HEK293 (cell line): Measurements from ENCODE around the gene TPM1.

Experiments
- KLF16 ChIP-seq: fragments of 450-650 bp; formaldehyde crosslinking; IDR thresholded peaks from 2 replicates; pipeline ENCODE4 v1.5.1; 2017; ENCODE audit warnings: missing biosample characterization, missing genetic modification characterization
- TRIM28 ChIP-seq: IDR thresholded peaks from 2 replicates; pipeline ENCODE4 v1.6.1; 2011; ENCODE audit warnings: low read length, control low read depth, borderline replicate concordance
- YY1 ChIP-seq: fragments of 450-650 bp; formaldehyde crosslinking; IDR thresholded peaks from 2 replicates; pipeline ENCODE4 v1.5.1; 2018; ENCODE audit warnings: missing biosample characterization, missing genetic modification characterization
- ZFP41 ChIP-seq: fragments of 450-650 bp; formaldehyde crosslinking; IDR thresholded peaks from 2 replicates; pipeline ENCODE4 v1.5.1; 2016; ENCODE audit warnings: missing biosample characterization, missing genetic modification characterization, borderline replicate concordance
- ZNF354C ChIP-seq: fragments of 450-650 bp; formaldehyde crosslinking; IDR thresholded peaks from 2 replicates; pipeline ENCODE4 v1.5.1; 2016; ENCODE audit warnings: missing biosample characterization, missing genetic modification characterization, low read depth, borderline replicate concordance
- TF ChIP-seq, protein P1 (sequence below): fragments of 450-650 bp; formaldehyde crosslinking; IDR thresholded peaks from 2 replicates; pipeline ENCODE4 v1.5.1; 2016; ENCODE audit warnings: missing biosample characterization, missing genetic modification characterization
- TF ChIP-seq, protein P2 (sequence below): fragments of 450-650 bp; formaldehyde crosslinking; optimal IDR thresholded peaks from 2 replicates; pipeline ENCODE3; 2016; ENCODE audit warnings: missing biosample characterization, mild to moderate bottlenecking, missing genetic modification characterization

DNA sequence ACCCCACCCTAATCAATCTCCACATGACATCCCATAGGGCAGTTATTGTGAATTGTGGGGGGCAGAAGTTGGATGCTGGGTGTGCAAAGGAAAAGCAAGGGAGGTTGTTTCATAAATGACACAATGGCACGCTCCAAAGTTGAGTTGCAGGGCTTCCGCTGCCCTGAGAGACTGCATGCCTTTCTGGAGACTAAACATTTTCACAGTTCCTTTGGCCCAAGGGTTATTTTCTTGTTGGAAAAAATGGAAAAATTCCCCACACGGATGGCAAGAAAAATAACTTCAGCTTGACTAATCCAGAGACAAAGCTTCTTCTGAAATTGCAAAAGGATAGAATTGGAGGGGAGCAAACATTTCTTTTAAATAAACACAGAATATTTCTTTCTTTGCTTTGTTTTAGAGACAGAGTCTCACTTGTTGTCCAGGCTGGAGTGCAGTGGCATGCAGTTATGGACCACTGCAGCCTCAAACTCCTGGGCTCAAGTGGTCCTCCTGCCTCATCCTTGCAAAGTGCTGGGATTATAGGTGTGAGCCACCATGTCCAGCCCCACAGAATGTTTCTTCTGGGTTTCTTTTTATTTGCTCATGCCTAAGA, 19.1 kb upstream of the TPM1 start:
- TF ChIP-seq ZNF354C (tag by site-specific recombination): no peak
- TF ChIP-seq, protein P1, sequence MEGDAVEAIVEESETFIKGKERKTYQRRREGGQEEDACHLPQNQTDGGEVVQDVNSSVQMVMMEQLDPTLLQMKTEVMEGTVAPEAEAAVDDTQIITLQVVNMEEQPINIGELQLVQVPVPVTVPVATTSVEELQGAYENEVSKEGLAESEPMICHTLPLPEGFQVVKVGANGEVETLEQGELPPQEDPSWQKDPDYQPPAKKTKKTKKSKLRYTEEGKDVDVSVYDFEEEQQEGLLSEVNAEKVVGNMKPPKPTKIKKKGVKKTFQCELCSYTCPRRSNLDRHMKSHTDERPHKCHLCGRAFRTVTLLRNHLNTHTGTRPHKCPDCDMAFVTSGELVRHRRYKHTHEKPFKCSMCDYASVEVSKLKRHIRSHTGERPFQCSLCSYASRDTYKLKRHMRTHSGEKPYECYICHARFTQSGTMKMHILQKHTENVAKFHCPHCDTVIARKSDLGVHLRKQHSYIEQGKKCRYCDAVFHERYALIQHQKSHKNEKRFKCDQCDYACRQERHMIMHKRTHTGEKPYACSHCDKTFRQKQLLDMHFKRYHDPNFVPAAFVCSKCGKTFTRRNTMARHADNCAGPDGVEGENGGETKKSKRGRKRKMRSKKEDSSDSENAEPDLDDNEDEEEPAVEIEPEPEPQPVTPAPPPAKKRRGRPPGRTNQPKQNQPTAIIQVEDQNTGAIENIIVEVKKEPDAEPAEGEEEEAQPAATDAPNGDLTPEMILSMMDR (tag by site-specific recombination): no peak
- TF ChIP-seq, protein P2, sequence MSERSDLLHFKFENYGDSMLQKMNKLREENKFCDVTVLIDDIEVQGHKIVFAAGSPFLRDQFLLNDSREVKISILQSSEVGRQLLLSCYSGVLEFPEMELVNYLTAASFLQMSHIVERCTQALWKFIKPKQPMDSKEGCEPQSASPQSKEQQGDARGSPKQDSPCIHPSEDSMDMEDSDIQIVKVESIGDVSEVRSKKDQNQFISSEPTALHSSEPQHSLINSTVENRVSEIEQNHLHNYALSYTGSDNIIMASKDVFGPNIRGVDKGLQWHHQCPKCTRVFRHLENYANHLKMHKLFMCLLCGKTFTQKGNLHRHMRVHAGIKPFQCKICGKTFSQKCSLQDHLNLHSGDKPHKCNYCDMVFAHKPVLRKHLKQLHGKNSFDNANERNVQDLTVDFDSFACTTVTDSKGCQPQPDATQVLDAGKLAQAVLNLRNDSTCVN (tag by site-specific recombination): no peak
- TF ChIP-seq KLF16 (tag by site-specific recombination): no peak
- no peak for TF ChIP-seq ZFP41 (tag by site-specific recombination)
- TF ChIP-seq YY1 (tag by site-specific recombination): no peak
- TF ChIP-seq TRIM28: no peak
